VCaP (cell line): ENCODE results near the gene HGD.

ENCODE experiments used
- H3K27ac ChIP-seq: fragments of 450-650 bp; 2 replicates; pipeline ENCODE4 v1.5.1; 2017
- CTCF ChIP-seq: fragments of 450-650 bp; conservative IDR thresholded peaks from 2 replicates; pipeline ENCODE4 v1.5.1; 2017; ENCODE audit warnings: mild to moderate bottlenecking, moderate library complexity

The HGD gene

GRCh38 chr3:120659285-120659684 is 22.8 kb downstream of the HGD start:
- no peak for TF ChIP-seq CTCF
- H3K27ac ChIP-seq = peak overlapping the region; percentile 92; the same call in 1 of the 2 replicates

- no peak for TF ChIP-seq CTCF
- peak overlapping the region; percentile 18; the same call in 1 of the 2 replicates for H3K27ac ChIP-seq
These were observed 29.0 kb downstream of the HGD start for GRCh38 chr3:120652896-120653545.

GRCh38 chr3:120652281-120652680 is 29.8 kb downstream of the HGD start:
- no peak for TF ChIP-seq CTCF
- H3K27ac ChIP-seq = no peak overlapping the region

GRCh38 chr3:120650311-120650710 is 31.7 kb downstream of the HGD start:
- TF ChIP-seq CTCF = no peak
- no peak overlapping the region for H3K27ac ChIP-seq

- no peak overlapping the region for H3K27ac ChIP-seq
- no peak for TF ChIP-seq CTCF
These were observed 32.2 kb downstream of the HGD start for GRCh38 chr3:120649830-120650233.

- H3K27ac ChIP-seq = no peak overlapping the region
- no peak for TF ChIP-seq CTCF
These were observed 33.7 kb downstream of the HGD start for GRCh38 chr3:120648290-120648689.

- H3K27ac ChIP-seq = no peak overlapping the region
- TF ChIP-seq CTCF = no peak
These were observed 35.1 kb downstream of the HGD start for GRCh38 chr3:120646771-120647432.
